ENCODE measurements around the gene OR5B17. TPM values are rescaled to one million over a fixed set of nuclear protein-coding genes. Genes with fewer than 3 reads are reported as not detected.

The OR5B17 gene
- total RNA-seq, 1 donor from 2014 or later, result not detected

DNA sequence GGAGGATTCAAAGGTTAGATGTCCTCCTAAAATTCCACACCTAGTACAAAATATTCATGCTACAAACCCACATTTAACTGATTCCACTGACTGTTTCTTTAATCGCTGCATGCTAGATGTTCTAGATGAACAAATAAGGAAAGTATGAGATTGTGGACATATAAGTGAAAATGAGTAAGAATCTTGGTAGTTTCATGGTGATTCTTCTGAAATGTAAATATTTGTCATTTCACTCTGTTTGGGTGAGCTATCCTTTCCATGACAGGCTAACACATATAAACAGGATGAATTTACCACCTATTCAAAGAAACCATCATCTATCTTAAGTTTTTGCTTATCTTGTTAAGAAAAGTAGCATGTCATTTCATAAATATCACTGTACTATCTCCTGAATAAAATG, 33.0 kb upstream of the OR5B17 start:
- TF ChIP-seq, protein P1, sequence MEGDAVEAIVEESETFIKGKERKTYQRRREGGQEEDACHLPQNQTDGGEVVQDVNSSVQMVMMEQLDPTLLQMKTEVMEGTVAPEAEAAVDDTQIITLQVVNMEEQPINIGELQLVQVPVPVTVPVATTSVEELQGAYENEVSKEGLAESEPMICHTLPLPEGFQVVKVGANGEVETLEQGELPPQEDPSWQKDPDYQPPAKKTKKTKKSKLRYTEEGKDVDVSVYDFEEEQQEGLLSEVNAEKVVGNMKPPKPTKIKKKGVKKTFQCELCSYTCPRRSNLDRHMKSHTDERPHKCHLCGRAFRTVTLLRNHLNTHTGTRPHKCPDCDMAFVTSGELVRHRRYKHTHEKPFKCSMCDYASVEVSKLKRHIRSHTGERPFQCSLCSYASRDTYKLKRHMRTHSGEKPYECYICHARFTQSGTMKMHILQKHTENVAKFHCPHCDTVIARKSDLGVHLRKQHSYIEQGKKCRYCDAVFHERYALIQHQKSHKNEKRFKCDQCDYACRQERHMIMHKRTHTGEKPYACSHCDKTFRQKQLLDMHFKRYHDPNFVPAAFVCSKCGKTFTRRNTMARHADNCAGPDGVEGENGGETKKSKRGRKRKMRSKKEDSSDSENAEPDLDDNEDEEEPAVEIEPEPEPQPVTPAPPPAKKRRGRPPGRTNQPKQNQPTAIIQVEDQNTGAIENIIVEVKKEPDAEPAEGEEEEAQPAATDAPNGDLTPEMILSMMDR (IDR thresholded peaks at IDR 0.05; ENCODE audit: unreplicated experiment), result no peak
- H3K27ac Mint-ChIP-seq, result no peak overlapping the region
- H3K36me3 Mint-ChIP-seq (ENCODE audit: insufficient read depth), result no peaks in the 10 kb centered on the region
- H3K4me3 Mint-ChIP-seq (ENCODE audit: low read depth), result no peak overlapping the region
- H3K27me3 Mint-ChIP-seq, result no peaks in the 10 kb centered on the region
- peaks cover 4% of the 10 kb centered on the region for H3K4me1 Mint-ChIP-seq (ENCODE audit: low read depth)
- no peak for DNase-seq (ENCODE audit: low spot score, unreplicated experiment)
- H3K9me3 Mint-ChIP-seq (ENCODE audit: low read depth), result peaks cover 16% of the 10 kb centered on the region

DNA sequence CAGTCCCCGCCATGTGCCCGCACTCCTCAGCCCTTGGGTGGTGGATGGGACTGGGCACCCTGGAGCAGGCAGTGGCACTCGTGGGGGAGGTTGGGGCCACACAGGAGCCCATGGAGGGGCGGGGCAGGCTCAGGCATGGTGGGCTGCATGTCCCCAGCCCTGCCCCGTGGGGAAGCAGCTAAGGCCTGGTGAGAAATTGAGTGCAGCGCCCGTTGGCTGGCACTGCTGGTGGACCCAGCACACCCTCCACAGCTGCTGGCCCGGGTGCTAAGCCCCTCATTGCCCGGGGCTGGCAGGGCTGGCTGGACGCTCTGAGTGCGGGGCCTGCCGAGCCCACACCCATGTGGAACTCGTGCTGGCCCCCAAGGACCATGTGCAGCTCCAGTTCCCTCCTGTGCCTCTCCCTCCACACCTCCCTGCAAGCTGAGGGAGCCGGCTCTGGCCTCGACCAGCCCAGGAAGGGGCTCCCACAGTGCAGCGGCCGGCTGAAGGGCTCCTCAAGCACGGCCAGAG, 31.7 kb upstream of the OR5B17 start:
- Mint-ChIP-seq H3K36me3 (ENCODE audit: insufficient read depth) (no peaks in the 10 kb centered on the region), H3K4me1 (ENCODE audit: low read depth) (peaks cover 4% of the 10 kb centered on the region), H3K27me3 (no peaks in the 10 kb centered on the region), H3K27ac (no peak overlapping the region), H3K9me3 (ENCODE audit: low read depth) (peaks cover 15% of the 10 kb centered on the region), H3K4me3 (ENCODE audit: low read depth) (no peak overlapping the region)
- DNase-seq (ENCODE audit: low spot score, unreplicated experiment), result no peak
- TF ChIP-seq, protein P1 (IDR thresholded peaks at IDR 0.05; ENCODE audit: unreplicated experiment), result no peak

DNA sequence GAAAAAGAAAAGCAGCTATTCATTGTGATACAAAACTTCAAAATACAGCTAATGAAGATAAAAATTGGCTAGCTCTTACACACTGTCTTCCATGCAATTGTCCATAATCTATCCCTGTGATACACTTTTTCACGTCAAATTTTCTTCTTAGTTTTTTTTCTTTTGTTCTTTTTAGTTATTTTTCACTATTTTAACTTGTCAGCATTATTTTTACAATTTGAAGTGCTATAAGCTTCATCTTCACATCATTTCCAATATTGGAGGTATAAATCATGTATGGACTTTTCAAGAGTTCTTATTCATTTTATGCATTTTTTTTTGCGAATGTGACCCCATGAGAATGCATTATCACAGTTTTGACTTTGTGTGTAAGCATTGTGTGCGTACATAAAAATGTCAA, 4.1 kb downstream of the OR5B17 start:
- Mint-ChIP-seq H3K27ac (no peak overlapping the region), H3K36me3 (ENCODE audit: insufficient read depth) (no peaks in the 10 kb centered on the region), H3K9me3 (ENCODE audit: low read depth) (no peaks in the 10 kb centered on the region), H3K27me3 (peaks cover 2% of the 10 kb centered on the region), H3K4me3 (ENCODE audit: low read depth) (no peak overlapping the region), H3K4me1 (ENCODE audit: low read depth) (peaks cover 1% of the 10 kb centered on the region)
- TF ChIP-seq, protein P1 (IDR thresholded peaks at IDR 0.05; ENCODE audit: unreplicated experiment), result no peak
- no peak for DNase-seq (ENCODE audit: low spot score, unreplicated experiment)

DNA sequence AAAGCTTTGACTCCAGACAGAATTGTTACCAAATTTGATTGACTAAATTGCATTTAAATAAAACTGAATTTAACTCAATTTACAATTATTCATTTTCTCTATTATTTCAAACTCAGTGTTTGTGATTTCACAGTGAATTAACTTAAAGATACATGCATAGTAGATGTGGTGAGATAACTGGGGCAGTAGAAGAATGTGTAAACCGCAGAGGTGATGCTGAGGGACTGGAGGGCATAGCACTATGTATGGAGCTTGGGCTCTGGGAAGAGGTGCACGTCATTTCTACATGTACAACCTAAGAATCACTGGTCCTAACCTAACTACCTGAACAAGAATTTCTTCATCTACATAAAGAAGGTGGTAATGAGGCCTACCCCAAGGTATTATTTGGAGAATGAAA, 13.7 kb downstream of the OR5B17 start:
- Mint-ChIP-seq H3K9me3 (ENCODE audit: low read depth) (peaks cover 8% of the 10 kb centered on the region), H3K4me1 (ENCODE audit: low read depth) (no peaks in the 10 kb centered on the region), H3K4me3 (ENCODE audit: low read depth) (no peak overlapping the region), H3K27me3 (peaks cover 4% of the 10 kb centered on the region), H3K36me3 (ENCODE audit: insufficient read depth) (no peaks in the 10 kb centered on the region), H3K27ac (no peak overlapping the region)
- no peak for DNase-seq (ENCODE audit: low spot score, unreplicated experiment)
- TF ChIP-seq, protein P1 (IDR thresholded peaks at IDR 0.05; ENCODE audit: unreplicated experiment), result no peak

DNA sequence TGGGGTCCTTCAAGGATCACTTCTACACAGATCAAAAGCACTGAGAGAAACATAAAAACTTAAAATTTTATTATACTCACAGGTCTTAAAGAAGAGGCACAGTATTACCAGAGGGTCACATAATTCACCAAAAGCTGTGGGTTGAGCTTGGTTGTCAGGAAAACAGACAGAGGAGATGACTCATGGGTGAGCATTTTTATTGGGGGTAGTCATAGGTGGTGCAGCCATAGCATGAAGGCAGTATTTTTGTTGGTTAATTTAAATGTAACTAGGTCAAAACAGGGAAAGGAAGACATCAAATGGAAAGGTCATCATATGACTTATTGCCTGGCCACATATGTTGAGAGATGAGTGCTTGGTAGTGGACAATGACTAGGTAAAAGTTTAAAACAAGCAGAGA, 24.2 kb downstream of the OR5B17 start:
- Mint-ChIP-seq H3K36me3 (ENCODE audit: insufficient read depth) (no peaks in the 10 kb centered on the region), H3K27ac (no peak overlapping the region), H3K9me3 (ENCODE audit: low read depth) (peaks cover 16% of the 10 kb centered on the region), H3K4me3 (ENCODE audit: low read depth) (no peak overlapping the region), H3K27me3 (no peaks in the 10 kb centered on the region), H3K4me1 (ENCODE audit: low read depth) (no peaks in the 10 kb centered on the region)
- TF ChIP-seq, protein P1 (IDR thresholded peaks at IDR 0.05; ENCODE audit: unreplicated experiment), result no peak
- DNase-seq (ENCODE audit: low spot score, unreplicated experiment), result no peak
